IPS-NIHi11 (cell line): ENCODE results near the gene IER5L.
"Not testable (repeated sequence)": the region's sequence is repeated elsewhere in the genome, so short reads cannot be mapped to it uniquely, and the experiment has no call there.

Source experiments
- DNase-seq: peaks from one replicate; pipeline ENCODE4 v3.0.0; 2012; ENCODE audit warnings: mixed read lengths, low spot score

Gene IER5L

DNA sequence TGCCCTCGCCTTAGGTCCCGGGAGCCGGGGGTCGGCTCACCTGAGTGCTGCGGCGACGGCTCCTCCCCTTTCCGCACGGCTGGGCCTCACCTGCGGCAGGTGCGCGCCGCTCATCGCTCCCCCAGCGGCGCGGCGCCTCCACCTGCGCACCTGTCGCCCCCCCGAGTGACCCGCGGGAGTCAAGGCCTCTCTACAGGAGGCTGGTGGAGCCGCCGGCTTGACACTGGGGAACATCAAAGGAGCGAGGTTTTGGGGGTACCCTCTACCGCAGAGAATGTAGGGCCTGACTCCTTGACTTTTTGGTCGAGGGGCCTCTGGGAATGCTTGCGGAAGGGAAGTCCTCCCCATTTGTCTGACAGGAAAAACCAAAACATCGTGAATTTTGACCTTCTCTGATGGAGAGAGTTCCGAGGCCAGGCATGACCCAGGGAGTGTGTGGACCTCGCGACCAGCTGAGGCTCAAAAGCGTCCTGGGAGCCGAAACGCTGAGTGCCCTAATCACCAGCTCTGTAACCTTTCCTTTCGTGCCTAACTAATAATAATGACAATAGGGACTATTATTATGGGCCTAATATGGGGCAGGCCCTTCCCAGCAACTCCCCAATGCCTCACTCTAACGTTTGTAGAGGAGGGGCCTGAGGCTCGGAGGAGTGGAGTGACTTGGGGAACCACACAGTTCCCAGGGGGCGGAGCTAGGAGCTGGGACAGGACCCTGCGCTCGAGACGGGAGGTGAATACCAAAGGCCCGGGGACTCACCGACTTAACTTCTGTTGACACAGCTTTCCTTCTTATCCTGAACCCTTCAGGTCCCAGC lies 714 bp upstream of the IER5L start:
- DNase-seq, result peak; percentile 87

DNA sequence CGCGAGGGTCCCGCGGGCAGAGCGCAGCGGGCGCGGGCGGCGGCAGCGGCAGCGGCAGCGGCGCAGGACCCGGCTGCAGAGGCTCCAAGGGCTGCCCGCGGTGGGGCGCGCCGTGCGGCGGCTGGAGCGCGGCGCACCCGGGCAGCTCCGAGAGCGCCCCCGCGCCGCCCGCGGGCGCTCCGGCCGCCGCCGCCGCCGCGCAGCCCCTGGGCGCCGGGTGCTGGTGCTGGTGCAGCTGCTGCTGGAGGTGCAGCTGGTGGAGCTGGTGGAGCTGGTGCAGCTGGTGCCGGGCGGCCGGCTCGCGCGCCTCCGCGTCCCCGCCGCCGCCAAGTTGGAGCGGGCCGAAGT lies 644 bp downstream of the IER5L start:
- no peak for DNase-seq

DNA sequence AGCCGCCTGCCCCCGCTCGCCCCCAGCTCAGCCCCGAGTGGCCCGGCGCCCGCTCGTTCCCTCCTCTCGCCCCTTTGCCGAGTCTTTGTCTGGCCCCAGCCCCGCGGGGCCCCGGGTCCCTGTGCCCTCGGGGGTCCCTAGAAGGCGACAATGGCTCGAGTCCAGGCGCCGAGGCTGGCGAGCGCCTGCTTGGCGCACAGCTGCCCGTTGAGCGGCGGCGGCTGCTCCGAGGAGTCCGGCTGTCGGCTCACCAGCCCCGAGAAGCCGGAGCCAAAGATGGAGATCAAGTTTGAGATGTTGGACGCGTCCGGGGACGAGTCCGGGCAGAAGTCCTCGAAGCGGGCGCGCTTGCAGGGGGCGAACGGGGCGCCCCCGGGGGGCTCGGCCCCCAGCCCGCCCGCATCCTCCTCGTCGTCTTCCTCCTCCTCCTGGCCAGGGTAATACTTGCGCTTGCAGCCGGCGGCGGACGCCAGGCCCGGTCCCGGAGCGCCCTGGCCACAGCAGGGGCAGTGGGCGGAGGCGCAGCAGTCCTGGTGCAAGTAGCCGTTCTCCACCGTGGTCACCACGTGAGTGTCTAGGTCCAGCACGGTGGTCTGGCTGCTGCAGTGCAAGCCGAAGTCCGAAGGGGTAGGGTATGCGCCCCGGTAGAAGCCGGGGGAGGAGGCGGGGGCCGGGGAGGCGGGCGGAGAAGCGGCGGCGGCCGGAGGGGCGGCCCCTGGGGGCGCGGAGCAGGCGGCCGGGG lies 1.2 kb downstream of the IER5L start:
- no peak for DNase-seq

DNA sequence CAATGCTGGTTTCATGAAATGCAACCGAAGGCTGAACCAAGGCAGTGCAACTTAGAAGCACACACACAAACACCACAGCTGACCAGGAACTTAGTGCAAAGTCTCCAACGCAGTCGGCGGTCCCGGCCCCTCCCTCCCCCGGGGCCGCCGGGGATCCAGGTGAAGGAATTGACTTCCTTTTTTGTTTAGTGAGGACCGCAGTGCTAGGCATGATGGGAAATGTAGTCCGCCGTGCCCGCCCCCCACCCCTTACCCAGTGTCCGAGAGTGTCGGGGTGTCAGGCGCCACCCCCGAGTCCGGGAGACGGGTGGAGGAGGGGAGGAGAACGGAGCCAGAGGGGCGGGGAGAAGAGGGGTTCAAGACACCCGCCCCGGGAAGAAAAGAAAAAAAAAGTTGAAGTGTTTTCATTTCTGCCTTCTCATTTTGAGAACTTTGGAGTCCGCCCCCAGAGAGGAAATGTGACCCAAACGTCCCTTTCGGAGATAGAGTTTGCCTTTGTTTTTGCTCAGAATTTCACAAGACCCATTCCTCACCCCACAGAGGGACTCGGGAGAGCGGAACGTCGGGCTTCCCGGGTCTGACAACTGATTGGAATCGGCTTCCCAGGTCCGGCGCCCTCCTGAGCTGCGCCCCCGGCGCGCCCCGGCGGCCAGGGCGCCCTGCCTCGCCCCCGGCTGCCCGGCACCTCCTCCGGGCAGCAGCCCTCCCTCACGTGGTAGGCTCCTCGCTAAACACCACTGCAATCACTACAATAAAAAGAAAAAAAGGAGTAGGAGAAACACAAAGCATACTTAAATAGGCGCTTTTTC lies 2.0 kb downstream of the IER5L start:
- DNase-seq, result peak; percentile 72

DNA sequence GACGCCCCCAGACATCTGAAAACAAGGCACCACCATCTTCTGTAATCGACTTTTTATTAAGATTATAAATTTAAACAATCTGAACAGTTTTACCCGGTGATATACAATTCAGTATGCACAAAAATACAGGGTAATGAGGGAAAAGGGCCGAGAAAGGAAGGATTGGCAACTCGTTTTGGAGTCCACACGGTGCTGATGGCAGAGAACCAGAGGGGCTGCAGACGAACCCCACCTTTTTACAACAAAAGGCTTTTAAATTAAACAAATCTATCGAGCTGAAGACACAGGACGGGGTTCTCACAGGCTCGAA lies 2.6 kb downstream of the IER5L start:
- DNase-seq, result no peak

DNA sequence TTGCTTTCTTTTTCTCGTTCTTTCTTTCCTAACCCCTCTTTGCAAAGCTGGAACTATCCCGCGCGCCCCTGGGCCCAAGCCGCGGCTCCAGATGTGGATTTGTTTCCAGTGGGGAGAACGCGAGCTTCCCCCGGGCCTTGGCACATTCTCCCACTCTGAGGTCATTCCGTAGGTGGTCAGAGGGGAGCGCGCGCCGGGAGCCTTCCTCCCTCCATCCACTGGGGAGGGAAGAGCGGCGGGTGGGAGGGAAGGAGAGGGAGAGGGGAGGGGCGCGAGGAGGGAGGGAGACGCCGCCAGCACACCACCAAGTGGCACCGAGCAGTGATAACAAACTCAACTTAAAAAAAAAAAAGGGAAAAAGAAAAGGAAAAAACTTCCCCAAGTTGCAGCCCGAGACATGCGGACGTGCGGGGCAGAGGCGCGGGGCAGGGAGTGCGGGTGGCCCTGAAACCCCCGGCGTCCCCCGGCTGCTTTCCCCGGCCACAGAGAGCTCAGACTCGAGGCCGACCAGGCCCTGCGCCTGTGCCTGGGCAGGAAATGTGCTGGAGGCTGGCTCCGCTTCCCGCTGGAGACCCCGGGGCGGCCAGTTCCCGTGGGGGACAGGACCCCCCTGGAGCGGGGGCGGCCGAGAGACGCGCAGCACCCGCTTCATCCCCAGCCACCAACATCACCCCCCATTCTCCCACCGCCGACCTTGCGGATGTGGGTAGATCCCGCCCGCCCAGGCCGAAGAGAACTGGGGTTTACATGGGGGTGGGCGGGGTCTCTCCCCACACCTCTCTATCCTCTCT lies 3.1 kb downstream of the IER5L start:
- peak; percentile 69 for DNase-seq

DNA sequence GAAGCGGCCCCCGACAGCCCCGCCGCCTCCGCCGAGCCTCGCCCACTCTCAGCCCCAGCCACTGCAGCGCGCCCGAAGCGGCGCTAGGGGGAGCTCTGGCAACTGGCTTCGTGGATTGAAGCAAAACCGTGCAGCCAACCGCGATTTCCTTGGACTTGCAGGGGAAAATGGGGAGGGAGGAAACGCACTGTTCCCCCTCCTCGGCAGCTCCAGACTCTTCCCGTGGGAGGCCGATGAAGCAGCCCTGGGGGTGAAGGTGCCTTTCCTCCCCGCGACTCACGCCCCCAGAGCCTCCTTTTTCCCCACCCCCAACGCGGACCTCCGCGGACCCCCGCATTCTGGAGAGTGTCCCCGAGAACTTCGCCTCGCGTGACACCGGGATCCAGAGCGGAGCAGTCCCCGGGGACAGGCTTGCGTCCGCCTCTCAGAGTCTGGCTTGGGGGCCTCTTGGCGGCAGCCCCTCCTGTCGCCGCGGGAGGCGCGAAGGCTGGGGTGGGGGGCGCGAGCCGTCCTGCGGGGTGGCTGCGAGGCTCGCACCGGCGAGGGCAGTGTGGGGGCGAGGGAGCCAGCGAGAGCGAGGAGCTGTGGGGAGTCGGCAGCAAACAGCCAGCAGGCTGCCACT lies 3.8 kb downstream of the IER5L start:
- peak; percentile 86 for DNase-seq

DNA sequence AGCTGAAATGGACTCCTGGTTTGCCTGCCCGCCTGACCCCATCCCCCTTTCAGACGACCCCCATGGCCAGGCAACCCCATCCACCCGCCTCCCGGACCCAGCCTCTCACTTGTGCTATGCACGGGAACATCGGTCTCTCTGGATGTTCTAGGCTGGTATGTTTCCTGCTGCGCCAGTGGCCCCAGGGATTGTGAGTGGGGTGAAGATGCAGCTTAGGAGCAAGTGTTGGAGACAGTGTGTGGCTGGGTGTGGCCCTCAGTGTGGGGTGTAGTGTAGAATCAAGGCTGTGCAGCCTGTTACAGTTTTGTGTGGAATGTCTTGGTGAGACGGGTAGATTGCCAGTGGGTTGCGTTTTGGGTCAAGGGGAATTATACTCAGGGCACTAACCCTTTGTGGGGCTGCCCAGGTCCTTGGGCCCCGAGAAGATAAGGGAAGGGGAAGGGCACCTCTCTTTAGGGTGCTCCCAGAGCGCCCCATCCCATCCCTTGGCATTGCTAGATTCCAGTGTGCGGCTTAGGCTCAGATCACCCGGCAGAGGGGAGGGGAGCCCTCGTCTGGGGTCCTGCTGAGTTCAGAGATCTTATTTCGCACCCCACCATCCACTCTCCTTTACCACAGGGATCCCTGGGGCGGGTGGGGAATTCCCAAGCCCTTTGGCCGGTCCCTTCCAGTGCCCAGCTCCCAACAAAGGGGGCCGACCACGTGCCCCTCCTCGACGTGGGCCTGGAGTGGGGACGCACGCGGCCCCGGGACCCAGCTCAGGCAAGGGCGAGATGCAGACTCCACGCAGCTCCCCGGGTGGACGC lies 4.6 kb downstream of the IER5L start:
- DNase-seq, result no peak

DNA sequence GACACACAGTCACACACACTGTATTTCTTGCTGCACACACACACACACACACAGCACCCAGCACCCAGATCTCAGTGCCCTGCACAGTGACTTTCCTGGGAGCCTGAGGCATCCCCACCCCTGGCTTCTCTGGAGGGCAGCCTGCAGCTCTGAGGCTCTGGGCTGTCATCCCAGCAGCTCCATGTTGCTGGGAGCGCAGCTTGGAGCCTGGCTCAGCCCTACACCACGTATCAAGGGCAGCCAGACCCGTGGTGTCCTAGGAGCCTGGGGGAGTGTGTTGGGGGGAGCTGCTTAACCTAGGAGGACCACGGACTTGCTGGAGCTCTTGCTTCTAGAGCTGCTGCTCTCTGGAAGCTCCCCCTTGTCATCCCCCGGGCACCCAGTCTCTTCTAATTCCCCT lies 5.2 kb downstream of the IER5L start:
- DNase-seq, result no peak

DNA sequence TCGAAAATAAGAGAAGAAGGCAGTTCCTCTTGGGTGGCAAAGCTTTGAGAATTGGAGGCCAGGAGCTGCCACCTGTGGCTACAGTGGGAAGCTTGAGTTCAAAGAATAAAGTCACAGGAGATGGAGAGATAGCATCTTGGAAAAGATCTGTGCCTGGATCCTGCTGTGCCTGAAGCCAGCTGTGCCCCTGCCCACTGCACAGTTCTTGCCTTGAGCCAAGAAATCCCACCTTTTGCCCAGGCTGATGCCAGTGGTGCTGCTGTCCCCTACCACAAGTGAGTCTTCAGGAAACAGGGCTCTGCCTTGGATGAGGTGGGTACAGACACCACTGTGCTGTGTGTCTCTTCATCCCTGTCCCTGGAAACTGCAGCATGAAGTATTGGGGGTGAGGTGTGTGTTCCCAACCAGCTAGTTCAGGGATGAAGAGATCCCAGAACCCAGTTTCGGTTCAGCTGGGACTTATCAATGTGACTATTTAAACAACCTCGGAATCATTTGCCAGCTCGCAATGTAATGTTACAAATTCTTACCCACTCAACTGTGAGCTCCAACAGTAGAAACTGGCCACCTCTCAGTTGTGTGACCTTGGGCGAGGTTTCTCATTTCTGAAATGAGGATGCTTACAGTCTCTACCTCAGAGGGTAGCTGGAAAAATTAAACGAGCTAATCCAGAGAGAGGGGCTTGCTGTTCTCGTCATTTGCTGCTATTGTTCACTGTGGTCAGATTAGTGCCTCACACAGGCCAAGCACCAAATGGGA lies 5.9 kb downstream of the IER5L start:
- DNase-seq, result no peak

DNA sequence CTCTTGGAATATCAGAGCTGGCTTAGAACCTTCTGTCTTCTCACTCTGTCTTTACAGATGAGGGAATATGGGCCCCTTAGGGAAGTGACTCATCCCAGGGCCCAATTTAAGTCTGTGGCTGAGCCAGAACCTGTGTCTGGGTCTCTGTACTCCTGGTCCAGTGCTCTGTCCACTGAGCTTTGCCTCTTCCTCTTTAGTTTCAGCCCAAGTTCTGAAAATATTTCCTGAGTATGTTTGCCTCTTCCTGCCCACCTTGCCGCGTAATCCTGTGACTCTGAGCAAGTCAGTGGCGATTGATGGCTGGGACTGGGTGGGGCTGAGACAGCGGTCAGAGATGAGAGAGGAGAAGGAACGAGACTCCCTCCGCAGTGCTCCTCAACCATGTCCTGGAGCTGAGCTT lies 7.8 kb downstream of the IER5L start:
- DNase-seq, result no peak

DNA sequence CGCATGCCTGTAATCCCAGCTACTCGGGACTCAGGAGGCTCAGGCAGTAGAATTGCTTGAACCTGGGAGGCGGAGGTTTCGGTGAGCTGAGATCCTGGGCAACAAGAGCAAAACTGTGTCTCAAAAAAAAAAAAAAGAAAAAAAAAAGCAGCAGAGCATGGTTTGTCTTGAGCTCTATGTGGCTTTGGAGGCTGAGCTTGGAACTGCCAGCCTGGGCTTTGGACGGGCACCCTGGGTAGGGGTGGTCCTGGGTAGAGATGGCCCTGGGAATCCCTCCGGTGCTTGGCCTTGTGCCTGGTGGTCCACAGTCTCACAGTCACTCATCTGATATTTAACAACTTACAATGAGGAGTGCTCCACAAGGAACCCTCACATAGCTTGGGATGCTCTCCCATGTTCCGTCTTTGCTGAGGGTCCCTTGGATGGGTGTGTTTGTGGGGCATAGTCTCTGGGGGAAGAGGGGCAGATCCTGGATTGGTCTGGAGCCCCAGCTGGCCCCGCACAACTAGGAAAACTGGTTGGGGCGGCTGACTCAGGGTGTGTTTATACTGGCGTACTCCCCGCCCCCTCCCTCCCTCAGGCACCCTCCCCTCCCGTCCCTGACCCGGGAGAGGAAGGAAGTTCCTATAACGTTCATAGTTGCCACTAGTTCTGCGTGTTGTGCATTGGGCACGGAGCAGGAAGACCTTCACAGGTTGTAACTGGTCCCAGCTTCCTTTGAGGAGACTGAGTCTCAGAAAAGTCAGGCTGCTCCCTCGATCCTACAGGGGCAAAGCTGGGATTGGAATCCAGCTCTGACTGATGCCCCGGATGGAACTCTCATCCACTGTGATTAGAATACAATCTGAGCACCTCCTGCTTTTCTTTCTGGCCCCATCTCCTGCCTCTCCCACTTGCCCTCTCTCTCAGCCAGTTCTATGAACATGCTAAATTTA lies 11.2 kb downstream of the IER5L start:
- DNase-seq, result peak; percentile 87

DNA sequence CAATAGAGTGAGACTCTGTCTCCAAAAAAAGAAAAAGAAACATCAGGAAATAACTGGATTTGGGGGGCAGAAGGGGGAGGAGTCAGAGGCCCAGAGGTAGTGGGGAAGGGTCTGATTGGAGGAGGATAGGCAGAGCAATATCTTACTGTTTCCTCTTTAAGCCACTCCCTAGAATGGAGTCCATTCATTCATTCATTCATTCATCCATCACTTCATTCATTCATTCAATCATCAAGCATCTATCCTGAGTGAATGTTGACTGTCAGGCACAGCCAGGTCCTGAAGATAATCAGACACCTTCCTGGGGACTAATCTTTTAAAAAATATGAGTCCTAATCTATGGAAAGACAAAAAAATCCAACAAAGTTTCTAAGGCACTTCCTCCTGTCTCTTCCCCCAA lies 12.9 kb downstream of the IER5L start:
- no peak for DNase-seq

DNA sequence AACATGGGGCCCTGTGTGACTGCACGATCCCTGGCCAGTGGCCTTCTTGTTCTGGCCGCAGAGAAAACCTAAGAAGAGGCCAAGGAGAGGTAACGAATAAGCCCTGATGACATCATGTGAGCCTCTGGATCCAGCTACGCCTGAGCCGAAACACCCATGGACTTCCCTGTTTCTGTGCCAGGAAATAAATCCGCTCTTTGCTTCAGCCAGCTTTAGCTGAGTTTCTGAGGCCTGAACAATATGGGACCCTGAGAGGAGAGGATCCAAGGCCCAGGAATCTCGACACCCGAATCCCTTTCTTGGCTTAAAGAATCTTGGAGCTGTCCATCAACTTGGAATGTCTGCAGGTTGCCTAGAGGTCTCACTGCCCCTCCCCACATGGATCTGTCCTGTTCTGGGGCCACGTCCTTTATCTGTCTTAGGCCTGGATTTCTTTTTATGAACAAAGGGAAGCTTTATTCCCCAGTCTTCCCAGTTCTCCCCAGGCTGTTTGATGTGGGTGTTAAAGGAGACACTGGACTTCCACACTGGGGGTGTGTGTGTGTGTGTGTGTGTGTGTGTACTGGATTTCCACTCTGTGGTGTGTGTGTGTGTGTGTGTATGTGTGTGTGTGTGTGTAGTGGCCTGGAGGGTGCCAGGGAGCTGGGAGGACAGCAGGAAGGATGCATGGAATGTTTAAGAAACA lies 13.7 kb downstream of the IER5L start:
- DNase-seq, result no peak

DNA sequence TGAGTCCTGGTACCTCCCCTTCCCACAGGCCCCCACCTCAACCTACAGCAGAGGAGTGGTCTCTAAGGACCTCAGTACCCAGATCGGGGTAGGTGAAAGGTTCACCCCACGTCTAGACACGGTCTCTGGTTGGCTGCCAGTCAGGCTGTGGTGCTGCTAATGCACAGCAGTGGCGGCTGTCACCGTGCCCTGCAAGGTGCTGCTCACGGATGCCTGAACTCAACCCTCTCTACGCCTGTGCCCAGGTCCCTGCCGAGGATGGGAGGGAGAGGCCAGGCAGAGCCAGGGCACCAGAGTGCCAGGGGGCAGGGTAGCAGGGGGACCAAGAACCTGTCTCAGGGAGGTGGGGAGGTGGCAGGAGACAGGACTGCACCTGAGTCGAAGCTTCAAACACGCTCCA lies 14.3 kb downstream of the IER5L start:
- no peak for DNase-seq

DNA sequence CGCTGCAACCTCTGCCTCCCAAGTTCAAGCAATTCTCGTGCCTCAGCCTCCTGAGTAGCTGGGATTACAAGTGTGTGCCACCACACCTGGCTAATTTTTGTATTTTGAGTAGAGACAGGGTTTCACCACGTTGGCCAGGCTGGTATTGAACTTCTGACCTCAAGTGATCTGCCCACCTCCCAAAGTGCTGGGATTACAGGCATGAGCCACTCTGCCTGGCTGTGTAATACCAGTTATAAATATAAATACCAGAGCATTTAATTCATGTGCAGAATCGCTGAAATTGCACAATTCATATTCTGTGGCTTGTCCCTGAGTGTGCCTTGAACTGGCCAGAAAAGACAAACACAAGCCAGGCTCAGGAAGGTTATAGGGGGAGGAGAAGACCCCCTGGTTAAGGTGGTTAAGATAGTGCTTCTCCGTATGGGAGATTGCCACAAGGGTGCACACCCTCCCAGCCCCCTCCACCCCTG lies 14.8 kb downstream of the IER5L start:
- not testable (repeated sequence) for DNase-seq

DNA sequence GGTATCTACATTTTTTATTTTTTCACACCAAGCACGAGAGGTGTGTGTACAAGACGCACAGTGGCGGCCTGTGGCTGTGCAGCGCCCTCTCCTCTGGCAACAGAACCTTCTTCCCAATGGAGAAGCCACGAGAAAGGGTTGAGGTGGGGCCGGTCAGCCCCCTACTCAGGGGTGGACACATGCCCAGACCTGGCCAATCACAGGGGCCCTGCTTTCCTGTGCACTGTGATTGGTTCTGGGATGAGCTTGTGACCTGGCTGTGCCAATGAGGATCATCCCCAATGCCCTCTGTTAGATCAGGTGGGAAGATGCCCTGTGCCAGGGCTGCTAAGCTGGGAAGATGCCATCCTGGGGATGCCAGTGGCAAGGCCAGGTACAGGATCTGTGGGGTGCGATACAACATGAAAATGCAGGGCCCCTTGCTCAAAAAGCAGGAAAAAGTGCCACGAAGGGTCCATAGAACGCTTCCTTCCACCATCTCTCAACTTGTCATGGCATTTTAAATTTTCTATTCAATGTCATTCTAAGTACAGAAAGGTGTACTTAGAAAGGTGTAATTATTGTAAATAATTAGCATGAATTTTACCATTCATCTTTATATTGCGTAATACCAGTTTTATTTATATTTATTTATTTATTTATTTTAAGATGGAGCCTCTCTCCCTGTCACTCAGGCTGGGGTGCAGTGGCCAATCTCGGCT lies 15.4 kb downstream of the IER5L start:
- DNase-seq, result peak; percentile 71

DNA sequence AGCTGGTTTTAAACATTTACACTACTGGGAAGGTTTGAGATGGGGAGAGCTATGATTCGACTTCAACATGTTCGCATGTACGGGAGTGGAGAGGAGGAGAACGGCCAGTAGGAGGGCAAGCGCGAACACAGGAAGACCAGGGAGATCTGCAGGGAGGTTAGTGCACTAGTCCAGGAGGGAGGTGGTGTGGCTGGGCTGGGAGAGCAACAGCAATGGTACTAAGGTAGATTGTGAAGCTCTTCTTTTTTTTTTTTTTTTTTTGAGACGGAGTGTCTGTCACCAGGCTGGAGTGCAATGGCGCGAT lies 16.6 kb downstream of the IER5L start:
- no peak for DNase-seq
